22Rv1 (cell line): Measurements from ENCODE around the gene ANXA5.

Experiments used
- CTCF ChIP-seq: fragments of 450-650 bp; IDR thresholded peaks from 2 replicates; pipeline ENCODE4 v1.5.1; 2017; ENCODE audit warnings: mild to moderate bottlenecking
- ZFX ChIP-seq: fragments of 450-650 bp; IDR thresholded peaks from 2 replicates; pipeline ENCODE4 v1.6.1; 2017; ENCODE audit warnings: antibody characterized with exemption, borderline replicate concordance

GRCh38 chr4:121741751-121742150 is 45.0 kb upstream of the ANXA5 start:
- no peak for TF ChIP-seq CTCF
- TF ChIP-seq ZFX: no peak
